GM21515 (cell line): ENCODE data around the gene TMEM258.

Experiments
- ATAC-seq: cut with Tn5 transposase; IDR thresholded peaks from one replicate; pipeline ENCODE4 v1.9.1; 2021; ENCODE audit not compliant: unreplicated experiment

The TMEM258 gene

GRCh38 chr11:61777234-61778090 lies 14.9 kb downstream of the TMEM258 start:
- no peak for ATAC-seq

GRCh38 chr11:61776561-61777075 lies 15.8 kb downstream of the TMEM258 start:
- no peak for ATAC-seq

- no peak for ATAC-seq
Measured at GRCh38 chr11:61775606-61776554, 16.5 kb downstream of the TMEM258 start.

GRCh38 chr11:61775106-61775505 lies 17.3 kb downstream of the TMEM258 start:
- no peak for ATAC-seq

GRCh38 chr11:61774411-61774810 lies 18.0 kb downstream of the TMEM258 start:
- ATAC-seq, result no peak

- ATAC-seq, result no peak
Measured at GRCh38 chr11:61773809-61774208, 18.6 kb downstream of the TMEM258 start.

- ATAC-seq, result no peak
Measured at GRCh38 chr11:61773356-61773755, 19.0 kb downstream of the TMEM258 start.

GRCh38 chr11:61771985-61772455 lies 20.4 kb downstream of the TMEM258 start:
- no peak for ATAC-seq

GRCh38 chr11:61771195-61771894 lies 21.1 kb downstream of the TMEM258 start:
- ATAC-seq, result no peak

GRCh38 chr11:61769946-61770683 lies 22.3 kb downstream of the TMEM258 start:
- no peak for ATAC-seq

- ATAC-seq, result no peak
Measured at GRCh38 chr11:61769169-61769920, 23.1 kb downstream of the TMEM258 start.

- no peak for ATAC-seq
Measured at GRCh38 chr11:61768376-61769076, 23.9 kb downstream of the TMEM258 start.

GRCh38 chr11:61766353-61766841 lies 26.0 kb downstream of the TMEM258 start:
- ATAC-seq, result no peak

- no peak for ATAC-seq
Measured at GRCh38 chr11:61765550-61766253, 26.7 kb downstream of the TMEM258 start.

GRCh38 chr11:61764606-61765260 lies 27.7 kb downstream of the TMEM258 start:
- no peak for ATAC-seq

- ATAC-seq, result no peak
Measured at GRCh38 chr11:61763930-61764605, 28.3 kb downstream of the TMEM258 start.

GRCh38 chr11:61762798-61763197 lies 29.6 kb downstream of the TMEM258 start:
- no peak for ATAC-seq
